ENCODE results near the gene RNF169.

DNA sequence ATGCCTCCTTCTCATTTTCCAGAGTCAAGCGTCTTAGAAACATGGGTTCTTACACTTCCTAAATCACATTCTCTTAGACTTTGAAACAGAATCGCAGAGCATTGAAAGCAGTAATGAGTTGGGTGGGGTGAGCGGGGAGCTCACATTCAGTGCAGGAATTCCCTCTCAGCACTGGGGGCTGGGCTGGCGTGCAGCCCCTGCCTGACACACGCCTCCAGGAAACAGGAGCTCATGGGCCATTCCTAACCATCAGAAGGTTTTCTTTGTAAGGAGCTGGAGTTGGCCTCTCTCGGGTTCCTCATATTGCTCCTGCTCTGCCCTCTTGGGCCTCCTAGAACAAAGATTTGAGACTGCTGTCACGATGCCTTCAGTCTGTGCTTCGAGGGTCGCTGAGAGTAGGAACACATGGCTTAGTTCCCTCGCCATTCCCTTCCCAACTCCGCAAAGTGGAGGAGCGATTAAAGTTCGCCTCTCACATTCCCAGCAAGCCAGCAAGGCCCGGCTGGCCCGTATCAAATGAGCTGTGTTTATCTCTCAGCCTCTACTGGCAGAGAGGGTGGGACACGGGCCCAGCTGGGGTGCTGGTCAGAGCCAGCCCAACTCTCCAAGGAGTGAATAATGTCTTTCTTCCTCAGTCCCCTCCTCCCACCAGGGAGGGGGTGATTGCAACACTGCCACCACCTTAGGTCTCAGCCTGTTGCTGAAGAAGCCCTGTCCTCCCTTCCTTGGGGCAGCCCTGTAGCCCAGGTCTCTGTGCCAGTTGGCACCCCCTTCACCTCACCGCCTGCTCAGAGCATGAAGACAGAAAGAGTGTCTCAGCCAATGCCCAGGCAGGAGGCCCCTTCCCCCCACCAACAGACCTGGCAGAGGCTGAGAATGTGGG is 27.8 kb upstream of the RNF169 start:
- no peak for TF ChIP-seq GATA2 (IDR thresholded peaks at IDR 0.05; ENCODE audit: low read depth, low read length)
- TF ChIP-seq GATA3 (IDR thresholded peaks at IDR 0.05; ENCODE audit: low read depth, low read length): no peak
